Fibroblast of skin of right biceps (primary cell): ENCODE data around the gene DSG2.
"Not testable (repeated sequence)": the region's sequence is repeated elsewhere in the genome, so short reads cannot be mapped to it uniquely, and the experiment has no call there.

Experiments
- DNase-seq: peaks from one replicate; pipeline ENCODE4 v3.0.0-alpha.2; 2013

The DSG2 gene

GRCh38 chr18:31497836-31498573 lies at the start of gene DSG2:
TSS of gene DSG2 (plus strand) at chr18:31498177. CDS start at chr18:31498252, 75 bp downstream.
- DNase-seq, result peak; percentile 46

- DNase-seq, result peak; percentile 7
Measured at GRCh38 chr18:31450409-31450808, 47.6 kb upstream of the DSG2 start.

DNA sequence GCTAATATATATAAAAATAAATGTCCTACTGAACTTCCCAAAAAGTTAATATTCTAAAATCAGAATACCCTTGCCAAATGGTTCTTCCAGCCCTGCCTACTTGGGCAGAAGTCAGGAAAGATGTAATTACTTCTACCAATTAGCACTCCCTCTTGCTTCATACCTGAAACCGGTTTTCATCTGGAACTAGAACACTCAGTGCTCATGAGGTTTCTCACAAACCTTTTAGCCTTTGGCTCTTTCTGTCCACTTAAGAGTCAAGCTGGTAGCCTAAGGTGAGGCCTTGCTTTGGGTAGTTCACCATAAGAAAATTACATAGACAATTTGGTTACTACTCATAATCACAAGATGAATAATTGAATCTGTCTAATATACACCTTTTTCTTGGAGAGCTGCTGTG lies 46.4 kb upstream of the DSG2 start:
- no peak for DNase-seq

DNA sequence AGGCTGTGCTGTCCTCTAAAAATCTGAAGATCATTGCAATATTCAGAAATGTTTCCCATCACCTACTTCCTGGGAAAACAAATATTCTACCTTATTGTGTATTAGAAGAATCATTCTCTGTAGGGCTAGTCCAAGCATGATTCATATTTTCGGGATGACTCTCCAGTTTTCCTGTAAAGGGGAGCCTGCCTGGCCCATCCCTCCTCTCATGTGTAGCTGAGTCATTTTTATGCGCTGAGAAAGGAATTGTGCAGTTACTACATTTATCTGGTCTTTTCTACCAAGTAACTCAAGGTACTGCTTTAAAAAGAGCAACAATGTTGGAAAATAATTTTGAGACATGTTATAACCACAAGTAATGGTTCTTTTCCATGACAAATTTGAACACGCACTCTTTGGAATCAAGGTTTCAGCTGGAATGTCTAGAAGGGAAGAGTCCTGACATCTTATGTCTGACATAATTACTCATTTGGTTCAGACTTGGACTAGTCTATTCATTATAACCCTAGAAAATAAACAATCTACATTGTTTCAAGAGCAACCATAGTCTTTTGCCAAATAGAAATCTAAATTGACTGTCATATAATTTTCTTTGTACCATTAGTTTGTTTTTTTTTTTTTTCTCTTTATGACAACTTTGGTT lies 43.8 kb upstream of the DSG2 start:
- DNase-seq, result peak; percentile 76

GRCh38 chr18:31469629-31470028 lies 28.3 kb upstream of the DSG2 start:
- DNase-seq, result no peak

- no peak for DNase-seq
Measured at GRCh38 chr18:31478688-31479087, 19.3 kb upstream of the DSG2 start.

GRCh38 chr18:31482051-31482450 lies 15.9 kb upstream of the DSG2 start:
- no peak for DNase-seq

DNA sequence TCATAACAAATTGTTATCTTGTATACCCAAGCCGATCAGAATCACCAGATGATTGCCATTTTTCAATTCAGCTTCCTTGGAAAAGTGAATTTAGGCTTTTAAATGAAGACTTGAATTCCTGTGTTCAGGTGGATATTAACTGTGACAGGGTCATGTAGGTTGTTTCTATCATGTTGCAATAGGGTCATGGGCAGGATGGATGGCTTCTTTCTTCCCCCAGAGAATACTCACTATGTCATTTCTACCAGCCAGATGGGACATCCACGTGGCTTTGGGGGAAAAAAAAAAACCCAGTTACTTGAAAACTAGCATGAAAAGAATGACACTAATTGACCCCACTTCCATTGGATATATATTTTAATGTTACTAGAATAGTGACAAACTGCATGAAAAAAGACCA lies 14.6 kb upstream of the DSG2 start:
- no peak for DNase-seq

DNA sequence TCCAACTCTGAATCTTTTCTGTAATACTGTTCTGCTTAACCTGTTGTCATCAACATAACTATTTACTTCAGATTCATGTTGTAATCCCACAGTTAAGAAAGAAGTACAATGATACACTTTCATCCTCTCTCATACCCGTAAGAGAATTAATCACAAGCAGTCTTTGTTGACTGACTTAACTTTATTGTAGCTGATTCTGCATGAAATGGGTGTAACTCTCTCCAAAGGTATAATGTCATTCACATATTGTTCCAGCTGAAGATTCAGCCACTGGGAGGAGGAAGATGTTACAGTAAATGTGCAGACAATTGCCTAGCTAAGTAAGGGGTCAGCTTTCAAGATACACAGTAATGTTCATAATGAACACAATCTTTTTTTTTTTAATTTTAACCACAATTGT lies 13.5 kb upstream of the DSG2 start:
- DNase-seq, result no peak

GRCh38 chr18:31486165-31486564 lies 11.8 kb upstream of the DSG2 start:
- DNase-seq, result peak; percentile 12

DNA sequence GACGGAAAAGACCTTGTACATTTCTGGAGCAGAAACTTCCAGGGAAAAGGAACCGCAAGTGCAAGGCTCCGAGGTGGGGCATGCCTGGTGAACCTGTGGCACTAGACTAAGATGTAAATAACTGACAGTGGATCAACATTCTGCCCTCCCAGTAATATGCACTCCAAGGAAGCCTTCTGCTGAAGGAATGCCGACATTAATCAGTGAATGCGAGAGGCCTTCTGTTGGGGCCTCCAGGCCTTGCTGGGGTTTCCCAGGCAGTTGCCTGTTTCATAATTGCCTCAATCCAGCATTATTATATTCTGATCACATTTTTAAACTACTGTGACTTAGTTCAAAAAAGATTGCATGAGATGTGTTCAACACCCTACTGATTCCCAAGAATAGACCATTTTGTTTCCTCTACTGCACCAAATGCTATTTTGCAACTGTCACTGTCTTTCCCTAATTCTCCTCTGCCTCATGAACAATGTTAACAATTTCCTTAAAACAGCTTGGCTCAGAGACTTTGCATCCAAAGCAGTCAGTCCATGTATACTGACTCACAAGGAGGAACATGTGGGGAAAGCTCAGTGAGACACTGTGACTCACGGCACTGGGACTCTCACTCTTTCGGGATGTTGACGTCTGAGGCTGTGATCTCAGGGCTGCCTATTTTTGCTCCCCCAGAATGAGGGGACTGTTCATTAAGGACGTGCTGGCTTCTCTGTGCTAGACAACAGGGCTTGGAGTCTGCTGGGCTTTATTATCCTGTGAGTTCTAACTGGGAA lies 10.5 kb upstream of the DSG2 start:
- peak; percentile 95 for DNase-seq

DNA sequence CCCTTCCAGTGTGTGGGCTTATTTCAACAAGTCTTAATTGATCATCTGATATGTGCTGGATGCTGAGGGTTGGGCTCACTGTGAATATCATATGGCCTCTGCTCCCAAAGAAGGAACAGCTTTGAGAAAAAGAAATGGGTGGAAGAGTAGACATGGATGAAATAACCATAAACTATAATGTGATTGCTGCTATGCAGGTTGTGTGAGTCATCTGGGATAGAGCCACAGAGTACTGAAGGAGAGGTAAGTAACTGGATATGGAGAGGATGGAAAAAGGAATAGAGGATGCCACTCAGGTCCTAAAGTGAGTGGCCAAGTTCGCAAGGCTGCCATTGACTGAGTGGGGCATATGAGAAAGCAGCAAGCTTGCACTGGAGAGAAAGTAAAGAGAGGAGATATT lies 8.7 kb upstream of the DSG2 start:
- DNase-seq, result peak; percentile 21

GRCh38 chr18:31490387-31490786 lies 7.6 kb upstream of the DSG2 start:
- no peak for DNase-seq

- DNase-seq, result no peak
Measured at GRCh38 chr18:31490833-31491232, 7.1 kb upstream of the DSG2 start.

- no peak for DNase-seq
Measured at GRCh38 chr18:31491586-31491985, 6.4 kb upstream of the DSG2 start.

DNA sequence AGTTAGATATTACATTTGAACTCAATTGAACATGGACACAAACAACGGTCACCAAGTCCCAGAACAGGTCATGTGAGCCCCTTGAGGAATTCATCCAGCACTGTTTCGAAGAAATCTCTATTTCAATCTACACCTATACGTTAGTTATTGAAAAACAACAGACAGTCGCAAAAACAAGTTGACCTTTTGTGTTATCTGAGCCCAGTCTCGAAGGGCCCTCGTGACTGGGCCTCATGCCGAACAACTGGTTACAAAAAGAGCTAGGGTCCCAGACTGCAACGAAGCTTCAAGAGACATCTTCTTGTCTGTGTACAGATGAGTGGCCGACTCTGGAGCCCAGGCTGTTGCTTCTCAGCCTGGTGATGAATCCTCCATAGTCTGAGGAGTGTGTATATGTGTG lies 5.3 kb upstream of the DSG2 start:
- no peak for DNase-seq

GRCh38 chr18:31493171-31493570 lies 4.8 kb upstream of the DSG2 start:
- no peak for DNase-seq

DNA sequence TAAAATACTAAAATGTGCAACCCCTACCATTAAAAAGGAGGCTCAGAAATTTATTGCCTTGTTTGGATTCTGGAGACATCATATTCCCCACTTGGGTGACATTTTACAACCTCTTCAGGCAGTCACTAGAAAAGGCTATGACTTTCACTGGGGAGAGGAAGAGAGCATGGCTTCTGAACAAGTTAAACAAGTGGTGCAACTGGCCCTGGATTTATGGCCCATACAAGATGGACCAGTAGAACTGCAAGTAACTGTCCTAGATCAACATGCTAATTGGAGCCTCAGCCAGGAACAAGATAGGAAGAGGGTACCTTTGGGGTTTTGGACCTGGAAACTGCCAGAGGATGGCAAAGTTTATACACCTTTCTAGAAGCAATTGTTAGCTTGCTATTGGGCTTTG lies 4.0 kb upstream of the DSG2 start:
- DNase-seq, result no peak

- DNase-seq, result not testable (repeated sequence)
Measured at GRCh38 chr18:31494705-31495244, 3.2 kb upstream of the DSG2 start.

- no peak for DNase-seq
Measured at GRCh38 chr18:31497404-31497835, 557 bp upstream of the DSG2 start.

- peak; percentile 16 for DNase-seq
Measured at GRCh38 chr18:31498574-31499524, 872 bp downstream of the DSG2 start.

DNA sequence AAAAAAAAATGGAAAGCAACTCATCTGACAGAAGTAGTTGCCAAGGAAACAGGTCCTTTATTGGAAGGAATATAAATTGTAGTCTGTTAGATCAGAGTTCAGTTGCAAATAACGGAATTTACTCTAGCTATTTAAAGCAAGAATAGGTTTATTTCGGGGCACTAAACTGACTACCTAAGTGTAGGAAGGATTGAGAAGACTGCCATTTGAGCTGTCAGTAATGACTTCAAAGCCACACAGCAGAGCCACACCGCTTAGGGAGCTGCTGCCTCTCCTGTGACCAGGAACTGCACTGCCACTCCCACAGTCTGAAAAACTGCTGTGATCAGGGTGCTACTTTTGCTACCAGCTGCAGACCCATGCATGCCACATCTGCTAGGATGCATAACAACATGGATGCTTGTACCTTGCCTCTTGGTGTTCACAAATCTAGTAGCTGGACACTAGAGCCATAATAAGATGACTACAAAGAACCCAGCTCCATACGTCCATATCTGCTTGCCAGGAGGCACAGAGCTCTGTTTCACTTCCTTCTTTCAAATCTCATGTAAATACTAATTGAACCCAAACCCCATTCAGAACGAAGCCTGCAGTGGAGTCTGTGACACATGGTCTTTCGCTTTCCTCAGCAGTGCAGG lies 2.2 kb downstream of the DSG2 start:
- DNase-seq, result no peak
